Peyer's patch (tissue), 4 donors: Measurements from ENCODE around the gene ARHGEF16. TPM values are rescaled to one million over a fixed set of nuclear protein-coding genes. Genes with fewer than 3 reads are reported as not detected.

Experiments used
- DNase-seq, 3 donors: peaks; one replicate each; pipeline ENCODE4 v3.0.0-alpha.2; 2017 to 2019
- H3K27ac ChIP-seq, 4 donors: fragments of 200-600 bp; sonication (generic); one replicate each; pipeline ENCODE4 v1.5.1; 2016 to 2019
- H3K27me3 ChIP-seq, 2 donors: fragments of 200-600 bp; sonication (generic); one replicate each; pipeline ENCODE4 v1.5.1; 2019
- H3K36me3 ChIP-seq, 3 donors: fragments of 200-600 bp; sonication (generic); one replicate each; pipeline ENCODE4 v1.5.1; 2016 to 2019
- H3K4me1 ChIP-seq, 4 donors: fragments of 200-600 bp; sonication (generic); one replicate each; pipeline ENCODE4 v1.5.1; 2016 to 2019
- H3K4me3 ChIP-seq, 4 donors: fragments of 200-600 bp; sonication (generic); 1 replicate in 3 of 4; 2 replicates in 1 of 4; pipeline ENCODE4 v1.5.1; 2016 to 2019; ENCODE audit warnings: mild to moderate bottlenecking in 1 of 4
- H3K9me3 ChIP-seq, 4 donors: fragments of 200-600 bp; sonication (generic); one replicate each; pipeline ENCODE4 v1.5.1; 2016 to 2019; ENCODE audit warnings: mild to moderate bottlenecking in 1 of 4
- CTCF ChIP-seq, 6 experiments: fragments of 450-650 bp in 4 of 6; fragments of 200-600 bp in 2 of 6; sonication (generic) in 1 of 6; IDR thresholded peaks; one replicate each; pipeline ENCODE4 v1.5.1; 2017 to 2019; ENCODE audit warnings: antibody characterized with exemption in 6 of 6, mild to moderate bottlenecking in 3 of 6, moderate library complexity in 1 of 6
- POLR2A ChIP-seq, 2 donors: fragments of 450-650 bp; IDR thresholded peaks; one replicate each; pipeline ENCODE4 v1.5.1; 2017; ENCODE audit warnings: antibody characterized with exemption in 2 of 2, mild to moderate bottlenecking in 2 of 2, moderate library complexity in 2 of 2
- total RNA-seq, 4 donors: library from RNA; depleted of rRNA; stranded (reverse); fragments of >200 nt; gene quantifications; one replicate each; pipeline ENCODE4 v1.1.0, GENCODE V29; 2016

ARHGEF16 gene
- total RNA-seq, 4 donors from 2014 or later = 43.7 to 225 (median 182) TPM

DNA sequence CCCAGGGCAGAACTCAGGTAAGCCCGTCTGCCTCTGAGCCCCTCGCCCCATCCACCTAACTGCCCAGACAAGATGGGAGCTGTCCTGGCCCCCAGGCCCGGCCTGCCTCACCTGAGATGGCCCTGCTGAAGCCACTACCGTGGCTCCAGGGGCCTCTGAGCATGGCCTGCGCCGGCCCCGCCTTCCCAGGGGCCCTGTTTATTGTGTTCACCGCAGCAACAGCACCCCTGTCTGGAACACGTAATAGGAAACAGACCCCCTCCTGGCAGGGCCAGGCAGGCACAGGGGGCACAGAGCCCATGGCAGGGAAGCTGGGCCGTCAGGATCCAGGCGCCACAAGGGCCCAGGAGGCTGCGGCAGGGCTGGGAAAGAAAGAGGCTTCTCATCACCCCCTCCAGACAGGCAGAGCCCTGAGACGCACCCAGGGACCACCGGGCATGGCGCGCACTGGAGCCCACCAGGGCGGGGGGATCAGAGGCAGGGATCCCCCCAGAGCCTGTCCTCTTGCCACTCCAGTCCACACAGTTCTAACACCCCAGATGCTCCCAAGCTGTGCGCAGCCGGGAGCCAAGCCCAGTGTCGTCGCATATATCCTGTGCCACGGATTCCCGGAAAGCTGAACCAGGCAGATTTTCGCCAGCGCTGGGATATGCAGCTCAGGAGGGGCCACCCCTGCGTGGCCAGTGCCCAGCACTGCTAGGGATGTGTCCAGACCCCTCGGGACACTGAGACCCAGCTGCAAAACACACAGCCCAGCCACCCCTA, 62.6 kb downstream of the ARHGEF16 start:
- H3K4me3 ChIP-seq = no peak overlapping the region
- DNase-seq = no peak
- no peaks in the 10 kb centered on the region for H3K36me3 ChIP-seq
- no peak overlapping the region for H3K27ac ChIP-seq
- no peak for TF ChIP-seq POLR2A (IDR thresholded peaks at IDR 0.05)
- no peak for TF ChIP-seq CTCF (IDR thresholded peaks at IDR 0.05)
- H3K9me3 ChIP-seq = no peaks in the 10 kb centered on the region
- H3K27me3 ChIP-seq = no peaks in the 10 kb centered on the region
- no peaks in the 10 kb centered on the region for H3K4me1 ChIP-seq

DNA sequence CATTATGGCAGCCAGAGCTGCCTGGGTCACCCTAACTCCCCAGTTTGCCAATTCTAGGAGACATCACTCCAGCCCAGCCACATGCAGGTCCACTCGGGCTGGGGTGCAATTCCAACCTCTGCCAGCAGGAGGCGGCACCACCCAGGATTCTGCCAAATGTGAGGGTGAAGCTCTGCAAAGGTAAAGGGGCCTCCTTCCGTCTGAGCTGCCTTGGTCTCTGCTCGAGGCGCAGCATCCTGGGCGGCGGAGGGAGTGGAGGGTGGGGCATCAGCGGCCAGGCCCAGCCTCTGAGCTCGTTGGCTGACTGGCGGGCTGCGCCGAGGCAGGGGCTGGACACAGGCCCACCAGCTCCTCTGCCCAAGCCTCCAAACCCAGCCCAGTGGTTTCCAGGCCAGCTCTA, 63.8 kb downstream of the ARHGEF16 start:
- Histone ChIP-seq H3K9me3 (no peaks in the 10 kb centered on the region), H3K36me3 (no peaks in the 10 kb centered on the region), H3K27me3 (no peaks in the 10 kb centered on the region), H3K4me3 (no peak overlapping the region), H3K27ac (no peak overlapping the region), H3K4me1 (no peaks in the 10 kb centered on the region)
- TF ChIP-seq CTCF (IDR thresholded peaks at IDR 0.05) (peak; percentile 14 to 60 (median 50)), POLR2A (IDR thresholded peaks at IDR 0.05) (no peak)
- no peak for DNase-seq

- H3K27me3 ChIP-seq = no peaks in the 10 kb centered on the region
- no peaks in the 10 kb centered on the region for H3K9me3 ChIP-seq
- no peak for TF ChIP-seq CTCF (IDR thresholded peaks at IDR 0.05)
- no peak for TF ChIP-seq POLR2A (IDR thresholded peaks at IDR 0.05)
- no peak overlapping the region for H3K4me3 ChIP-seq
- no peak overlapping the region for H3K27ac ChIP-seq
- H3K4me1 ChIP-seq = no peaks in the 10 kb centered on the region
- H3K36me3 ChIP-seq = no peaks in the 10 kb centered on the region
- no peak for DNase-seq
Observed at GRCh38 chr1:3518756-3519155, 64.3 kb downstream of the ARHGEF16 start.

- Histone ChIP-seq H3K9me3 (no peaks in the 10 kb centered on the region), H3K4me1 (no peaks in the 10 kb centered on the region), H3K36me3 (no peaks in the 10 kb centered on the region), H3K4me3 (no peak overlapping the region), H3K27ac (no peak overlapping the region), H3K27me3 (no peaks in the 10 kb centered on the region)
- TF ChIP-seq POLR2A (IDR thresholded peaks at IDR 0.05) = no peak
- TF ChIP-seq CTCF (IDR thresholded peaks at IDR 0.05) = no peak
- no peak for DNase-seq
Observed at GRCh38 chr1:3519301-3519885, 64.9 kb downstream of the ARHGEF16 start.

DNA sequence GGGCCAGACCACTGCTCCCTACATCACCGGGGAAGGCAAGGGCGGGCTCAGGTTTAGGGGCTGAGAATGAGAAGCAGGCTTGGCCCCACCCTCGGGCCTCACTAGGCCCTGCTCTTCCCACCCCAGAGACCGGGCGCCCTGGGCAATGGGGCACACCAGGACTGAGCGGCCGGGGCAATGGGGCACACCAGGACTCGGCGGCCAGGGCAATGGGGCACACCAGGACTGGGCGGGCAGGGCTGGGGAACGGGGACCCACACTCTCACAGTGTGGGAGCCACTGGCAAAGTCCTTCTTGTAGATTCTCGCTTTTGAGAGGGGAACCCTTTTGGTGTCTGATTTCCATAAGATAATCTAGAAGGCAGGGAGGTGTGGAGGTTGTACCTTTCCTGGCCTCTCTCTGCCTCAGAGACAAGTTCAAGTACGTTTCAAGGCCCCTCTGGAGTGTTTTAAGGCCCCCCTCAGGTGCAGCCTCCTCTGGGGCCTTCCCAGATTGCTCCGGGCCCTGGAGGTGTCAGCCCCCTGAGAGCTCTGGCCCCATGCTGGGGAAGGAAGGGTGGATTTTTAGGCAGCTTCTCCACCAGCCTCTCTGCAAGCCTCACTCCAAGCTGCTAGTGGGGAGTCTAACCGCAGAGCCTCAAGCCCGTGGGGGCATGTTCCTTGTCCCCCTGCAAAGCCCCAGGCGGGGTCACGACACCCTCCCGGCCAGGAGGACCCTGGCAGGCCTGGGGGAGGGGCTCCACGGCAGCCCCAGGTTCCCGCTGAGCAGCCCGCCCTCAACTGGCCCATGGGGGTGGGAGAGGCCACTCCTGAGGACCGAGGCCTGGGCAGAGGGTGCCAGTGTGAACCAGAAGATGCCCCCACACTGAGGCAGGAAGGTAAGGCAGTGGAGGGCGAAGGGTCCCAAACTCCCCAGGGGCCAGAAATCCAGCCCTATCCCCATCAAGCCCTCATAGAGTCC, 66.2 kb downstream of the ARHGEF16 start:
- TF ChIP-seq POLR2A (IDR thresholded peaks at IDR 0.05) = no peak
- no peak for TF ChIP-seq CTCF (IDR thresholded peaks at IDR 0.05)
- no peak overlapping the region for H3K4me3 ChIP-seq

More for the DNA sequence above, 66.2 kb downstream of the ARHGEF16 start:
- no peak for DNase-seq
- Histone ChIP-seq H3K27ac (no peak overlapping the region), H3K9me3 (no peaks in the 10 kb centered on the region), H3K27me3 (no peaks in the 10 kb centered on the region), H3K36me3 (no peaks in the 10 kb centered on the region), H3K4me1 (no peaks in the 10 kb centered on the region)
